ENCODE data around the gene TARBP2. TPM values are rescaled to one million over a fixed set of nuclear protein-coding genes. Genes with fewer than 3 reads are reported as not detected.
"Not testable (repeated sequence)": the region's sequence is repeated elsewhere in the genome, so short reads cannot be mapped to it uniquely, and the experiment has no call there.

TARBP2 gene
- total RNA-seq, 2 experiments from 2014 or later, result 41.0 to 47.3 TPM

DNA sequence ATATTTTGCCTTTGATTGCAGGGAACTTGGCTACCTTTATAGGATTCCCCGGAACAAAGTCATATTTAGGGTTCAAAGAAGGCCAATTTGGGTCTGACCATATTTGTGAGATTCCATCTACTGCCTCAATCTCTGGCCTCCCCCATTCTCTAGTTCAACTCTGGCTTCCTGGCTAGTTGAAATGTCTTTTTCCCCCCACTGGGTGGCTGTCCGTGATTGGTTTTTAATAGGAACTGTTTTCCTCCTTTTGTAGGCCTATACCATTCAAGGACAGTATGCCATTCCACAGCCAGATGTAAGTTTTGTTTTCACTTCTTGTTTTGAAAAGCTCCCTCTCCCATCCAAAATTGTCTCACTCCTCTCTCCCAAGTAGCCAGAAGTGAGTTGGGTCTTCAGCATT, 35.4 kb upstream of the TARBP2 start:
- Mint-ChIP-seq H3K36me3 (peaks cover 49% of the 10 kb centered on the region), H3K9me3 (no peaks in the 10 kb centered on the region), H3K27ac (no peak overlapping the region), H3K4me1 (peaks cover 41% of the 10 kb centered on the region), H3K27me3 (no peaks in the 10 kb centered on the region), H3K4me3 (no peak overlapping the region)
- no peak for DNase-seq

- H3K4me3 Mint-ChIP-seq, result no peak overlapping the region
- DNase-seq, result no peak
These were observed 34.4 kb upstream of the TARBP2 start for GRCh38 chr12:53466640-53467039.

GRCh38 chr12:53467082-53467481, 34.0 kb upstream of the TARBP2 start:
- Mint-ChIP-seq H3K36me3 (peaks cover 52% of the 10 kb centered on the region), H3K9me3 (no peaks in the 10 kb centered on the region), H3K27me3 (no peaks in the 10 kb centered on the region), H3K4me3 (no peak overlapping the region), H3K4me1 (peaks cover 41% of the 10 kb centered on the region), H3K27ac (no peak overlapping the region)
- DNase-seq, result no peak

More at GRCh38 chr12:53466640-53467039, 34.4 kb upstream of the TARBP2 start:
- Mint-ChIP-seq H3K27me3 (no peaks in the 10 kb centered on the region), H3K27ac (no peak overlapping the region), H3K36me3 (peaks cover 48% of the 10 kb centered on the region), H3K9me3 (no peaks in the 10 kb centered on the region), H3K4me1 (peaks cover 40% of the 10 kb centered on the region)

DNA sequence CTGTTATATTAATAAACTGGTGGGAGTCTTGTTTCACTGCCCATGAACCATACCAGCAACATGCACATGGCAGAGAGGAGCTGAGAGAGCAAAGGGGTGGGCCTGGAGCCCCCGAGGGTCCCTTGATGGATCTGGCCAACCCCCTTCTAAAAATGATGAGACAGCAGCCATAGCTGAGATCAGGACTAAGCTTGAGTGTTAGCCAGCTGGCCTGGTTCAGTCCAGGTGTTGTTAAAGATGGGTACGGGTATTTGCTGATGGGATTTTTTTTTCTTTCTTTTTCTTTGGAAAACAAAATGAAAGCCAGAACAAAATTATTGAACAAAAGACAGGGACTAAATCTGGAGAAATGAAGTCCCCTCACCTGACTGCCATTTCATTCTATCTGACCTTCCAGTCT, 33.2 kb upstream of the TARBP2 start:
- Mint-ChIP-seq H3K36me3 (peaks cover 52% of the 10 kb centered on the region), H3K4me1 (peaks cover 42% of the 10 kb centered on the region), H3K27ac (no peak overlapping the region), H3K4me3 (no peak overlapping the region), H3K9me3 (no peaks in the 10 kb centered on the region), H3K27me3 (no peaks in the 10 kb centered on the region)
- no peak for DNase-seq

- no peak overlapping the region for H3K4me3 Mint-ChIP-seq
- H3K27ac Mint-ChIP-seq, result peak overlapping the region; percentile 30
- H3K9me3 Mint-ChIP-seq, result no peaks in the 10 kb centered on the region
- no peaks in the 10 kb centered on the region for H3K27me3 Mint-ChIP-seq
- peaks cover 40% of the 10 kb centered on the region for H3K4me1 Mint-ChIP-seq
- peaks cover 49% of the 10 kb centered on the region for H3K36me3 Mint-ChIP-seq
- DNase-seq, result no peak
These were observed 32.8 kb upstream of the TARBP2 start for GRCh38 chr12:53468282-53468681.

- no peaks in the 10 kb centered on the region for H3K27me3 Mint-ChIP-seq
- H3K4me3 Mint-ChIP-seq, result no peak overlapping the region
- peaks cover 62% of the 10 kb centered on the region for H3K4me1 Mint-ChIP-seq
- H3K36me3 Mint-ChIP-seq, result peaks cover 52% of the 10 kb centered on the region
- no peak for DNase-seq
- H3K27ac Mint-ChIP-seq, result peak overlapping the region; percentile 54
- H3K9me3 Mint-ChIP-seq, result no peaks in the 10 kb centered on the region
These were observed 29.0 kb upstream of the TARBP2 start for GRCh38 chr12:53472056-53472582.

- no peak for DNase-seq
- H3K27ac Mint-ChIP-seq, result peak overlapping the region; percentile 85
- H3K36me3 Mint-ChIP-seq, result peaks cover 45% of the 10 kb centered on the region
- no peaks in the 10 kb centered on the region for H3K9me3 Mint-ChIP-seq
- peaks cover 65% of the 10 kb centered on the region for H3K4me1 Mint-ChIP-seq
- H3K4me3 Mint-ChIP-seq, result peak overlapping the region; percentile 29
- no peaks in the 10 kb centered on the region for H3K27me3 Mint-ChIP-seq
These were observed 27.0 kb upstream of the TARBP2 start for GRCh38 chr12:53474077-53474476.

DNA sequence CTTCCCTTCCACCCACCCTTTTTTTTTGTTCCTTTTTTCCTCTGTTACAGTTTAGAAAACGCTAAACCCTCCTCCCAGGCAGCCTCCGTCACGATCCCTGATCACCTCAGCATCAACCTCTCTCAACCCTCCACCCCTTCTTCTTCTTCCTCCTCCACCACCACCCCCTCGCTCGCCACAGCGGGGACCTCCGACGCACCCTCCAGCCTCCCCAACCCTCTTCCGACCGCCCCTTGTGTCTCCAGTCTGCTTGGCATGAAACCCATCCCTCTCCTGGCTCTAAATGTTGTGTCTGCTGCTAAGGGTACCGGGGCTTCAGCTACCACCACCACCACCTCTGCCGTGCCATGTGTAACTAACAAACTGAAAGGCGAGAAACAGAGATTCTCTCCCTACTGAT, 26.3 kb upstream of the TARBP2 start:
- H3K27me3 Mint-ChIP-seq, result no peaks in the 10 kb centered on the region
- DNase-seq, result no peak
- no peaks in the 10 kb centered on the region for H3K9me3 Mint-ChIP-seq
- peak overlapping the region; percentile 85 for H3K27ac Mint-ChIP-seq
- H3K36me3 Mint-ChIP-seq, result peaks cover 51% of the 10 kb centered on the region
- peaks cover 67% of the 10 kb centered on the region for H3K4me1 Mint-ChIP-seq
- peak overlapping the region; percentile 47 for H3K4me3 Mint-ChIP-seq

GRCh38 chr12:53476769-53477209, 24.3 kb upstream of the TARBP2 start:
- Mint-ChIP-seq H3K27me3 (no peaks in the 10 kb centered on the region), H3K4me1 (peaks cover 60% of the 10 kb centered on the region), H3K9me3 (no peaks in the 10 kb centered on the region), H3K27ac (peak overlapping the region; percentile 42), H3K36me3 (peaks cover 45% of the 10 kb centered on the region), H3K4me3 (no peak overlapping the region)
- no peak for DNase-seq

DNA sequence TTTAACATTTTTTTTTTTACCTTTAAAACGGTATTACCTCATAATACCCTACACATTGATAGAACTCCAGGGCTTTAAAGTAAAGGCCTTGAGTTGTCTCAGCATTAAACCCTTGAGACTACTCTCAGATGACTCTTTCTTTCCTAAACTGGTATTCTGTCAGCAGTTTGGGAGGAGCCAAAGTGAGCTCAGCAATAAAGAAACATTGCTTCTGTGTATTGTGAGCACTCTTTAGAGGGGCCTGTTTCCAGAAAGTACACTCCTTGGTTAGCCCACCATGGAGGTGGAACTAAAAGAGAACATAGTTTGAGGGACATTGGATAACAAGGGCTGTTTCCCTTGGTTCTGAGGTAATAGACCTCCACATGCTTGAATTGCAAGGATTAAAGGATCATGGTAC, 22.2 kb upstream of the TARBP2 start:
- H3K36me3 Mint-ChIP-seq, result peaks cover 41% of the 10 kb centered on the region
- peaks cover 45% of the 10 kb centered on the region for H3K4me1 Mint-ChIP-seq
- H3K9me3 Mint-ChIP-seq, result no peaks in the 10 kb centered on the region
- no peak overlapping the region for H3K4me3 Mint-ChIP-seq
- DNase-seq, result no peak
- H3K27me3 Mint-ChIP-seq, result no peaks in the 10 kb centered on the region
- peak overlapping the region; percentile 69 for H3K27ac Mint-ChIP-seq

- Mint-ChIP-seq H3K9me3 (no peaks in the 10 kb centered on the region), H3K27ac (peak overlapping the region; percentile 69), H3K4me1 (peaks cover 42% of the 10 kb centered on the region), H3K27me3 (no peaks in the 10 kb centered on the region), H3K36me3 (peaks cover 38% of the 10 kb centered on the region), H3K4me3 (no peak overlapping the region)
- no peak for DNase-seq
These were observed 21.8 kb upstream of the TARBP2 start for GRCh38 chr12:53479331-53479730.

DNA sequence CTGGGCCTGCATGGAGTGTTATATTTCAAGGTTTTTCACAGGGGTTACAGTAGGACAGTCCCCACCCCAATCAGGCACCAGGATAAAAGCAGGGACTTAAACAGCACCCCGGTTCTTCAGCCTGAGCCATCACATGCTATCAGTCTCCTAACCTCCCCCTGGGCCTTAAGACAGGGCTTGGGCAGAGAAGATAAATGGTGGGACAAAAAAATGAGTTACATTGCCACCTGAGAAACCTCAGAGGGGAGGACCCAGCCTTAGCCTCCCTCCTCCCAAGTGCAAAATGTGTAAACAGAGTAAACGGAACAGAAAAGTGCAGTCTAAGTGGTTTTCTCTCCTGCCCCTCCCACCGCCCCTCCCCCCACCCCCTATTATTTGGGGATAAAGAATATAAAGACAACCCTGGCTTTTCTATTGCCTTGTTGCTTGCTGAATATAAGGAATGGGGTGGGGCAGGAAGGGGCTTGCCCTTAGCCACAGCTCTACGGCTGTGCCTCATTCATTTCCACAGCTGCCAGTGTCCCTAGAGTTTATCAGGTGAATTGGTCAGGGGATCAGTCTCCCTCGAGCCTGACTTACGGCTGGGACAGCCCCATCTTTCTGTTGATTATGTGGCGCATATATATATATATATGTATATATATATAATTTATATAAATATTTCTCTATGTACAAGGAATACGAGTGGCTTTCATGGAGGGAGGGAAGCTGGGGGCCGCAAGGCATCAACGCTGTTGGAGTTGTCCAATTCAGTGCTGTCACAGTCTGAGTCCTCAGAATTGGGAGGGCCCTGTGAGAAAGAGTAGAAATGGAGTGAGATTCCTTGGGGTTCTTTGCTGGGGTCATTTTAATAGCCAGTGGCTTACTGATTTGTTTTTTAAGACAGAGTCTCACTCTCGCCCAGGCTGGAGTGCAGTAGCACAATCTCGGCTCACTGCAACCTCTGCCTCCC, 20.3 kb upstream of the TARBP2 start:
- Mint-ChIP-seq H3K4me1 (peaks cover 34% of the 10 kb centered on the region), H3K27ac (no peak overlapping the region), H3K36me3 (peaks cover 30% of the 10 kb centered on the region), H3K4me3 (no peak overlapping the region), H3K27me3 (no peaks in the 10 kb centered on the region), H3K9me3 (no peaks in the 10 kb centered on the region)
- DNase-seq, result no peak

- Mint-ChIP-seq H3K4me1 (peaks cover 31% of the 10 kb centered on the region), H3K27ac (peak overlapping the region; percentile 70), H3K36me3 (peaks cover 30% of the 10 kb centered on the region)
- not testable (repeated sequence) for H3K27me3 Mint-ChIP-seq, H3K9me3 Mint-ChIP-seq, DNase-seq, H3K4me3 Mint-ChIP-seq
These were observed 19.6 kb upstream of the TARBP2 start for GRCh38 chr12:53481458-53481857.

- H3K36me3 Mint-ChIP-seq, result peaks cover 24% of the 10 kb centered on the region
- H3K4me3 Mint-ChIP-seq, result no peak overlapping the region
- H3K9me3 Mint-ChIP-seq, result no peaks in the 10 kb centered on the region
- peak overlapping the region; percentile 70 for H3K27ac Mint-ChIP-seq
- no peaks in the 10 kb centered on the region for H3K27me3 Mint-ChIP-seq
- H3K4me1 Mint-ChIP-seq, result peaks cover 29% of the 10 kb centered on the region
- no peak for DNase-seq
These were observed 19.0 kb upstream of the TARBP2 start for GRCh38 chr12:53481939-53482586.

GRCh38 chr12:53482626-53483168, 18.4 kb upstream of the TARBP2 start:
- no peaks in the 10 kb centered on the region for H3K27me3 Mint-ChIP-seq
- no peaks in the 10 kb centered on the region for H3K9me3 Mint-ChIP-seq
- peaks cover 29% of the 10 kb centered on the region for H3K4me1 Mint-ChIP-seq
- no peak for DNase-seq
- H3K36me3 Mint-ChIP-seq, result peaks cover 23% of the 10 kb centered on the region
- H3K4me3 Mint-ChIP-seq, result no peak overlapping the region
- H3K27ac Mint-ChIP-seq, result peak overlapping the region; percentile 70

Data from activated naive CD8-positive, alpha-beta T cell treated with anti-CD3 and anti-CD28 coated beads for 36 hours (primary cell).